Astrocyte (in vitro differentiated cells and primary cell): ENCODE data around the gene KCNAB1. TPM values are rescaled to one million over a fixed set of nuclear protein-coding genes. Genes with fewer than 3 reads are reported as not detected.

Experiments
- DNase-seq: peaks from one replicate; pipeline ENCODE4 v3.0.0-alpha.2; 2010; ENCODE audit warnings: low read depth
- FAIRE-seq: peaks from 2 replicates; lab custom pipeline; 2011; peaks lifted over from hg19 to GRCh38; lab: Jason Lieb, UNC
- H2AFZ ChIP-seq: 2 replicates; pipeline ENCODE4 v1.6.0; 2012; ENCODE audit warnings: low read depth, low read length, inconsistent platforms
- H3K27ac ChIP-seq: 2 replicates; pipeline ENCODE4 v1.5.1; 2011; ENCODE audit warnings: low read depth, low read length, inconsistent platforms
- H3K27me3 ChIP-seq: 2 replicates; pipeline ENCODE4 v1.6.0; 2011; ENCODE audit warnings: low read length, inconsistent platforms; ENCODE audit not compliant: insufficient read depth
- H3K36me3 ChIP-seq: 2 replicates; pipeline ENCODE4 v1.5.1; 2011; ENCODE audit warnings: low read length, inconsistent platforms; ENCODE audit not compliant: insufficient read depth
- H3K4me1 ChIP-seq: 2 replicates; pipeline ENCODE4 v1.5.1; 2011; ENCODE audit warnings: low read length, inconsistent platforms; ENCODE audit not compliant: insufficient read depth
- H3K4me2 ChIP-seq: 2 replicates; pipeline ENCODE4 v1.6.0; 2012; ENCODE audit warnings: low read length, inconsistent platforms
- H3K4me3 ChIP-seq: 2 replicates; pipeline ENCODE4 v1.5.1; 2011; ENCODE audit warnings: low read depth, mild to moderate bottlenecking, low read length, inconsistent platforms; ENCODE audit not compliant: insufficient read depth
- H3K79me2 ChIP-seq: 2 replicates; pipeline ENCODE4 v1.6.0; 2012; ENCODE audit warnings: mild to moderate bottlenecking, low read length, inconsistent platforms; ENCODE audit not compliant: insufficient read depth
- H3K9ac ChIP-seq: 2 replicates; pipeline ENCODE4 v1.6.0; 2012; ENCODE audit warnings: mild to moderate bottlenecking, low read length, inconsistent platforms
- H3K9me3 ChIP-seq: 2 replicates; pipeline ENCODE4 v1.5.1; 2012; ENCODE audit warnings: low read depth, mild to moderate bottlenecking, low read length, inconsistent platforms; ENCODE audit not compliant: insufficient read depth
- H4K20me1 ChIP-seq: 2 replicates; pipeline ENCODE4 v1.6.0; 2012; ENCODE audit warnings: low read length, inconsistent platforms; ENCODE audit not compliant: insufficient read depth
- H3K27ac Mint-ChIP-seq: one replicate; pipeline ENCODE4 v1.8.0; 2021; ENCODE audit warnings: mild to moderate bottlenecking, mixed read lengths; ENCODE audit not compliant: unreplicated experiment
- H3K27me3 Mint-ChIP-seq: one replicate; pipeline ENCODE4 v1.8.0; 2021; ENCODE audit warnings: low read depth, mixed read lengths; ENCODE audit not compliant: unreplicated experiment
- H3K36me3 Mint-ChIP-seq: one replicate; pipeline ENCODE4 v1.8.0; 2021; ENCODE audit warnings: low read depth, mixed read lengths; ENCODE audit not compliant: unreplicated experiment
- H3K4me1 Mint-ChIP-seq: one replicate; pipeline ENCODE4 v1.8.0; 2021; ENCODE audit warnings: low read depth, mixed read lengths; ENCODE audit not compliant: unreplicated experiment
- H3K4me3 Mint-ChIP-seq: one replicate; pipeline ENCODE4 v1.8.0; 2021; ENCODE audit warnings: mild to moderate bottlenecking, moderate library complexity, mixed read lengths; ENCODE audit not compliant: unreplicated experiment
- H3K9me3 Mint-ChIP-seq: one replicate; pipeline ENCODE4 v1.8.0; 2021; ENCODE audit warnings: mild to moderate bottlenecking, mixed read lengths; ENCODE audit not compliant: unreplicated experiment
- EZH2 ChIP-seq: IDR thresholded peaks from 2 replicates; pipeline ENCODE4 v1.6.1; 2012; ENCODE audit warnings: mild to moderate bottlenecking, low read length, inconsistent platforms; ENCODE audit not compliant: insufficient read depth
- total RNA-seq: library from RNA; stranded (reverse); gene quantifications from 2 replicates; pipeline ENCODE4 v1.2.1, GENCODE V29; 2021
- TF ChIP-seq, protein P1 (sequence below): IDR thresholded peaks from 2 replicates; pipeline ENCODE4 v1.5.1; 2011; ENCODE audit warnings: low read depth, mild to moderate bottlenecking, inconsistent platforms, low read length, moderate library complexity; ENCODE audit not compliant: insufficient read depth

The KCNAB1 gene
- total RNA-seq, 1 donor from 2014 or later, result 0.30 TPM

DNA sequence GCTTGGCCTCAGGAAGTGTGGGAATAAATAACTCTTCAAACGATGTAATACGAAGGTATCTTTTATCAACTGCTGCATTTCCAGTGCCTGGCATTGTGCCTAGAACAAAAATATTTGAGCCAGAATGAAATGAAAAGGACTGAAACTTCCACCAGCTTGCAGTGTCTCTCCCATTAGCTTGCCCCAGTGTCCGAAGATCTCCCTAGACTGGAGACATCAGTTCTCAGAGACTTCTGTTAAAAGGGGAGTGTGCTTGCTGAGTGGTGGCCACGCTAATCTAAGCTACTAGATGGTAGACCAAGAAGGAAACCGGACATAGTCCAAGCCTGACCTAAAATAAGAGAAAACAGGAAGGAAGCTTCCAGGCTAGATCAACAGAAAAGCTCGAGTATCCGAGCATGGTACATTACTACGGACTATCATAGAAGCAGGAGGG is 28.6 kb downstream of the KCNAB1 start:
- no peak overlapping the region for H2AFZ ChIP-seq
- H3K4me3 Mint-ChIP-seq, result no peak overlapping the region
- no peaks in the 10 kb centered on the region for H3K36me3 Mint-ChIP-seq

DNA sequence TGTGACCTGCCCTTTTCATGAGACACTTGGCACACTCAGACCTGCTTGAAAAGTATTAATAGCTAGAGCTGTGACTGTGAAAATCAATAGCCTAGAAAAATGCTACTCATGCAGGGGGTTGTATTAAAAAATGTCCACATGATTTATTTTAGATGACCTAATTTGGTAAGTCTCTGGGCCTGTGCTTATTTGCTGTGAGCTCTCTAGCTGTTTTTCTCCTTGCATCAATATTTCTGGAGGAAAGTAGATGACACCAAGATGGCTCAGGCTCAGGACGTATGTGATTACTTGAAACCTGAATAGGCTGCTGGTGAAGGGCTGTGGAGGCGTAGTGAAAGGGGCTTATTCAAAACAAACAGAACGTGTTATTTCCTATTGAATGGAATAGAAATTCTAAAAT is 29.5 kb downstream of the KCNAB1 start:
- no peak for FAIRE-seq
- Mint-ChIP-seq H3K27me3 (peaks cover 1% of the 10 kb centered on the region), H3K27ac (no peak overlapping the region), H3K4me3 (no peak overlapping the region), H3K4me1 (no peaks in the 10 kb centered on the region), H3K9me3 (no peaks in the 10 kb centered on the region), H3K36me3 (no peaks in the 10 kb centered on the region)
- no peaks in the 10 kb centered on the region for H3K36me3 ChIP-seq
- H3K9me3 ChIP-seq, result no peaks in the 10 kb centered on the region
- TF ChIP-seq EZH2, result no peak
- TF ChIP-seq, protein P1, sequence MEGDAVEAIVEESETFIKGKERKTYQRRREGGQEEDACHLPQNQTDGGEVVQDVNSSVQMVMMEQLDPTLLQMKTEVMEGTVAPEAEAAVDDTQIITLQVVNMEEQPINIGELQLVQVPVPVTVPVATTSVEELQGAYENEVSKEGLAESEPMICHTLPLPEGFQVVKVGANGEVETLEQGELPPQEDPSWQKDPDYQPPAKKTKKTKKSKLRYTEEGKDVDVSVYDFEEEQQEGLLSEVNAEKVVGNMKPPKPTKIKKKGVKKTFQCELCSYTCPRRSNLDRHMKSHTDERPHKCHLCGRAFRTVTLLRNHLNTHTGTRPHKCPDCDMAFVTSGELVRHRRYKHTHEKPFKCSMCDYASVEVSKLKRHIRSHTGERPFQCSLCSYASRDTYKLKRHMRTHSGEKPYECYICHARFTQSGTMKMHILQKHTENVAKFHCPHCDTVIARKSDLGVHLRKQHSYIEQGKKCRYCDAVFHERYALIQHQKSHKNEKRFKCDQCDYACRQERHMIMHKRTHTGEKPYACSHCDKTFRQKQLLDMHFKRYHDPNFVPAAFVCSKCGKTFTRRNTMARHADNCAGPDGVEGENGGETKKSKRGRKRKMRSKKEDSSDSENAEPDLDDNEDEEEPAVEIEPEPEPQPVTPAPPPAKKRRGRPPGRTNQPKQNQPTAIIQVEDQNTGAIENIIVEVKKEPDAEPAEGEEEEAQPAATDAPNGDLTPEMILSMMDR, result no peak
- no peak overlapping the region for H3K27ac ChIP-seq
- H3K9ac ChIP-seq, result no peak overlapping the region
- H3K4me1 ChIP-seq, result peaks cover 3% of the 10 kb centered on the region
- no peak overlapping the region for H3K4me2 ChIP-seq
- no peak overlapping the region for H3K4me3 ChIP-seq
- no peaks in the 10 kb centered on the region for H3K27me3 ChIP-seq
- no peaks in the 10 kb centered on the region for H3K79me2 ChIP-seq
- no peaks in the 10 kb centered on the region for H4K20me1 ChIP-seq
- DNase-seq, result peak; percentile 41
- peak overlapping the region; percentile 31 for H2AFZ ChIP-seq

More for the DNA sequence above, 28.6 kb downstream of the KCNAB1 start:
- H3K9ac ChIP-seq, result no peak overlapping the region
- Mint-ChIP-seq H3K27me3 (peaks cover 4% of the 10 kb centered on the region), H3K27ac (no peak overlapping the region), H3K4me1 (no peaks in the 10 kb centered on the region), H3K9me3 (no peaks in the 10 kb centered on the region)
- H3K79me2 ChIP-seq, result no peaks in the 10 kb centered on the region
- peak; percentile 66 for DNase-seq
- no peaks in the 10 kb centered on the region for H3K9me3 ChIP-seq
- no peak for FAIRE-seq
- no peaks in the 10 kb centered on the region for H3K36me3 ChIP-seq
- H3K4me1 ChIP-seq, result peaks cover 3% of the 10 kb centered on the region
- no peaks in the 10 kb centered on the region for H3K27me3 ChIP-seq
- peak overlapping the region; percentile 30 for H3K4me2 ChIP-seq
- H3K27ac ChIP-seq, result no peak overlapping the region
- no peak overlapping the region for H3K4me3 ChIP-seq
- no peaks in the 10 kb centered on the region for H4K20me1 ChIP-seq
- no peak for TF ChIP-seq EZH2

DNA sequence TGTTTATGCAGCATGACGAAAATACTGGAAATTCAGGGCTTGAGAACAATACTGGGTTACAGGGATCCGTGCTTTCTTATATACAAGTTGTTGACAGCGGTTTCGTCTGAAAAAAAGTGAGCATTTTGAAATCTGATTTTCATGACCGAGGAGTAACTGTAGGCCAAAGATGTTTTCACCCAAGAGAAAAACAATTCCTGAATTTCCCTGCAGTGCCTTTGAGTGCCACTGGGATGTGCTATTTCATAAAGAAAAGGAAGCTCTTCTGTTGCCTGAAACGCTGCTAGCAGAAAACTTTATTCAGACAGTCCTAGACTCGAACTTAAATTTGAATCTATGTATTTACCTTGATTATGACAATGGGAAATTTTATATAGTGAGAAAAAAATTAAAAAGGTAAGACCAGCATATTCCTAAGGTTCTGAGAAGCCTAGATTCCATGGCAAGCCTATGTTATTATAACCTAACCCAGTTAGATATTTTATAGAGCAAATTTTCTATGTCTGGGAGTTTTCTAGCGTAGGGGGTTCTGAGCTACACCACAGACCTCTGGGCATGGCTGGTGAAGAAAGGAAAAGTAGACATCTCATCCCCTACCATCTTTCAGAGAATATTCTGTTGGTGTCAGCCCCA is 30.2 kb downstream of the KCNAB1 start:
- Histone ChIP-seq H3K4me1 (peaks cover 3% of the 10 kb centered on the region), H3K4me3 (no peak overlapping the region), H2AFZ (peak overlapping the region; percentile 31), H3K79me2 (no peaks in the 10 kb centered on the region), H3K36me3 (no peaks in the 10 kb centered on the region), H3K4me2 (no peak overlapping the region), H3K27me3 (no peaks in the 10 kb centered on the region), H3K9me3 (no peaks in the 10 kb centered on the region), H3K27ac (no peak overlapping the region), H3K9ac (no peak overlapping the region), H4K20me1 (no peaks in the 10 kb centered on the region)
- Mint-ChIP-seq H3K36me3 (no peaks in the 10 kb centered on the region), H3K27me3 (no peaks in the 10 kb centered on the region), H3K27ac (peak overlapping the region; percentile 44), H3K4me3 (no peak overlapping the region), H3K4me1 (no peaks in the 10 kb centered on the region), H3K9me3 (peaks cover 2% of the 10 kb centered on the region)
- TF ChIP-seq, protein P1, result peak; percentile 99
- no peak for TF ChIP-seq EZH2
- DNase-seq (peak; percentile 43), FAIRE-seq (peak; percentile 68)
